GM20000 (cell line): ENCODE measurements around the gene RASA1.
"Not testable (repeated sequence)": the region's sequence is repeated elsewhere in the genome, so short reads cannot be mapped to it uniquely, and the experiment has no call there.

Source experiments
- DNase-seq: peaks from one replicate; pipeline ENCODE4 v3.0.0; 2012; ENCODE audit warnings: low spot score
- TF ChIP-seq, protein P1 (sequence below): IDR thresholded peaks from 2 replicates; pipeline ENCODE4 v1.5.1; 2012; ENCODE audit warnings: mild to moderate bottlenecking, control low read depth; ENCODE audit errors: extremely low read depth, missing control alignments

RASA1 gene

DNA sequence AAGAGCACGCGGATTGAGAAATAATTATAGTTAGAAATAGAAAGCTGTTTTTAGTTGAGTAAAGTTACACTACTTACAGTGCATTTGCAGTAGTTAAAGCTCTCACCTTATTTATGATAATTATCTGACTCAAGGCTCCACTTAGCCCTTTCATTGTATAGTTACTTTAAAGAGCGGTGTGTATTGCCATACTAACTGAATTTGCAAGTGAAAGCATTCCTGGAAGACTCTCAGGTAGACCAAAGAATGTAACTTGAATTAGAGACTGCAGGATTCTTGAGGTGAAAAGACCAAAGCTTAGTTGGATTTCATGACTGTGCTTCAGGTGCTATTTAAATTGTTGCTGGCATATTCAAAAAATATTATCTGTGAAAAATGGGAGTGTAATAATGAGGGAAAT, 4.2 kb upstream of the RASA1 start:
- TF ChIP-seq, protein P1, sequence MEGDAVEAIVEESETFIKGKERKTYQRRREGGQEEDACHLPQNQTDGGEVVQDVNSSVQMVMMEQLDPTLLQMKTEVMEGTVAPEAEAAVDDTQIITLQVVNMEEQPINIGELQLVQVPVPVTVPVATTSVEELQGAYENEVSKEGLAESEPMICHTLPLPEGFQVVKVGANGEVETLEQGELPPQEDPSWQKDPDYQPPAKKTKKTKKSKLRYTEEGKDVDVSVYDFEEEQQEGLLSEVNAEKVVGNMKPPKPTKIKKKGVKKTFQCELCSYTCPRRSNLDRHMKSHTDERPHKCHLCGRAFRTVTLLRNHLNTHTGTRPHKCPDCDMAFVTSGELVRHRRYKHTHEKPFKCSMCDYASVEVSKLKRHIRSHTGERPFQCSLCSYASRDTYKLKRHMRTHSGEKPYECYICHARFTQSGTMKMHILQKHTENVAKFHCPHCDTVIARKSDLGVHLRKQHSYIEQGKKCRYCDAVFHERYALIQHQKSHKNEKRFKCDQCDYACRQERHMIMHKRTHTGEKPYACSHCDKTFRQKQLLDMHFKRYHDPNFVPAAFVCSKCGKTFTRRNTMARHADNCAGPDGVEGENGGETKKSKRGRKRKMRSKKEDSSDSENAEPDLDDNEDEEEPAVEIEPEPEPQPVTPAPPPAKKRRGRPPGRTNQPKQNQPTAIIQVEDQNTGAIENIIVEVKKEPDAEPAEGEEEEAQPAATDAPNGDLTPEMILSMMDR = no peak
- no peak for DNase-seq

DNA sequence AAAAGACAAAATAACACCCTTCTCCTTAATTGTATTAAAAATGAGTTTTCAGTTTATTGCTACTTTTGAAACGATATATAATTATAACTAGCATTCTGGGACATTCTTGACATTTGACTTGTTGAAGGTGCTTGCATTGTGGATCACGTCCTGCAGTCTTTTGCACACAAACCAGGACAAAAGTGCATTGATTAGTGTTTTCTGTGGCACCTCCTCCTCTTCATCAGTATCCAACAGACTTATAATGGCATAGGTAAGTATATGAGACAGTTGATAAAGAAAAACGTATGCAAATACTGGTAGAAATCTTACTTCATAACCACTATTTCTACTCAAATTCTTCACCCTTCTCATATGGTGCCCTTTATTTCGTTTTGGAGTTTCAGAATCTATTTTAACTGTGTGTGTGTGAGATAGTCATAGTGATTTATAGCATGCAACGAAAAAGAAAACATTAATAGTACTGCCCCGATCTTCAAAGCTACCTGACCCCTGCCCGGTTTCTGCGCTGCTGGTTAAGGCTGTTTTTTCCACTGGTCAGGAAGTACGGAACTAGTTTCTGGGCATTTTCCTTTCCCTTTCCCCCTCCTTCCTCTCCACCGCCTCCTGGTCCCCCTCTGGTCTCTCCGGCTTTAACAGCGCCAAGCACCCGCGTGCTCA, 639 bp upstream of the RASA1 start:
- TF ChIP-seq, protein P1 = no peak
- no peak for DNase-seq

DNA sequence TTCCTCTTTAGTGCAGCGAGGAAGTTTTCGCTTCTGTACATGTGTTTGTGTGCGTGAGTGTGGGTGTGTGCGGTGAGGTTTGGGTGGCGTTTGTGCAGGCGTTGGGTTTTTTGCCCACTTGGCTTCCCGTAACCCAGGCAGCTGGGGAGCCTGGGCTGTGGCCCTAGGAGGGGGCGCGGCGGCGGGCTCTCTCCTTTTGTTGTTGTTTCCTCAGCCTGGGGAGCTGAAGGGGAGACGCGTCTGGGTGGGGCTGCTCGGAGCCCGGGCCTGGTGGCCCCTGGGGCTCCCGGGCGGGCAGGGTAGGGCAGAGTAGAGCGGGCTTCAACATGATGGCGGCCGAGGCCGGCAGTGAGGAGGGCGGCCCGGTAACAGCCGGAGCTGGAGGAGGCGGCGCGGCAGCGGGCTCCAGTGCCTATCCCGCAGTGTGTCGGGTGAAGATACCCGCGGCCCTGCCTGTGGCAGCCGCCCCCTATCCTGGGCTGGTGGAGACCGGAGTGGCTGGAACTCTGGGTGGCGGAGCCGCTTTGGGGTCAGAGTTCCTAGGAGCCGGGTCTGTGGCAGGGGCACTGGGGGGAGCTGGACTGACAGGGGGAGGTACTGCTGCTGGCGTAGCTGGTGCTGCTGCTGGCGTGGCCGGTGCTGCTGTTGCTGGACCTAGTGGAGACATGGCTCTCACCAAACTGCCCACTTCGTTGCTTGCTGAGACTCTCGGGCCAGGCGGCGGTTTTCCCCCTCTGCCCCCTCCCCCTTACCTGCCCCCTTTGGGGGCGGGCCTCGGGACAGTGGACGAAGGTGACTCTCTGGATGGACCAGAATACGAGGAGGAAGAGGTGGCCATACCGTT, 665 bp downstream of the RASA1 start:
- DNase-seq = peak; percentile 71
- TF ChIP-seq, protein P1 = no peak

DNA sequence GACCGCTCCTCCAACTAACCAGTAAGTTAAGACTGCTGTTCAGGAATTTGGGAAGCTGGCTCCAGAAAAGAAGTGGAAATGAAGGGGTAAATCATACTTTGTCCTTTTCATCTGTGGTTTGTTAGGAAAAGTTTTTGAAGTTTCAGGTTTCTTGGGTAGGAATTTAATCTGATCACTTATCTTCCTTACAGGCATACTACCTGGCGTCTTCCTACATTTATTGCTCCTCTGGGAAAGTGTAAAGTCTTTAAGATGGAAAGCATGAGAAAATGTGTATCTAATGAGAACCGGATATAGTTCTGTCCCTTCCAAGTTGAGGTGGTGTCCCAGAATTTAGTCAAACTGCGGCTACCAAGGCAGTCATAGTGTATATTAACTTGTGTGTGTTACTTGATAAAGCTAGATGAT, 1.3 kb downstream of the RASA1 start:
- no peak for DNase-seq
- TF ChIP-seq, protein P1 = no peak

DNA sequence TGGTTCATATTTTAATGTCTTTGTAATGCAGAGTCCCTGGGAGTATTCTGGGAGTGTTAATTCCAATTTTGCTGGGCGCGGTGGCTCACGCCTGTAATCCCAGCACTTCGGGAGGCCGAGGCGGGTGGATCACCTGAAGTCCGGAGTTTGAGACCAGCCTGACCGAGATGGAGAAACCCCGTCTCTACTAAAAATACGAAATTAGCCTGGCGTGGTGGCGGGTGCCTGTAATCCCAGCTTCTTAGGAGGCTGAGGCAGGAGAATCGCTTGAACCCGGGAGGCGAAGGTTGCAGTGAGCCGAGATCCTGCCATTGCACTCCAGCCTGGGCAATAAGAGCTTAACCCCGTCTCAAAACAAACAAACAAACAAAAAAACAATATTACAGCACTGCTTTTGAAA, 3.2 kb downstream of the RASA1 start:
- DNase-seq = not testable (repeated sequence)

DNA sequence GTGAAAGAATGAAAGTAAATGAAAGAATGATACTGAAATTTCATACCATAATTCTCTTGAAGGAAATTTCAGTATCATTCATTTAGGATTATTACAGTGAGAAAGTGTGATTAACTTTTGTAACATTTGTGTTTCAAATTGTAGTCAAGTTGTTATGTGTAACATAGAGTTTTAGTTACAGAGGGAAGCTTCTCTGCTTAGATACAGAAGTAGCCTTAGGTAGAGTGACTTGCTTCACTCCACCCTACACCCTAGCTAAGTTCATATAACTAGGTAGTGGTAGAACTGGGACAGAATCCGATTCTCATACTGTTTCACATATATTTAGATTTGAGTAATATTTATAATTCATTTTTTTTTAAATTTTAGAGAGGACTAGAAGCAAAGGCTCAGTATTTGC, 9.0 kb downstream of the RASA1 start:
- TF ChIP-seq, protein P1 = no peak
- DNase-seq = no peak

DNA sequence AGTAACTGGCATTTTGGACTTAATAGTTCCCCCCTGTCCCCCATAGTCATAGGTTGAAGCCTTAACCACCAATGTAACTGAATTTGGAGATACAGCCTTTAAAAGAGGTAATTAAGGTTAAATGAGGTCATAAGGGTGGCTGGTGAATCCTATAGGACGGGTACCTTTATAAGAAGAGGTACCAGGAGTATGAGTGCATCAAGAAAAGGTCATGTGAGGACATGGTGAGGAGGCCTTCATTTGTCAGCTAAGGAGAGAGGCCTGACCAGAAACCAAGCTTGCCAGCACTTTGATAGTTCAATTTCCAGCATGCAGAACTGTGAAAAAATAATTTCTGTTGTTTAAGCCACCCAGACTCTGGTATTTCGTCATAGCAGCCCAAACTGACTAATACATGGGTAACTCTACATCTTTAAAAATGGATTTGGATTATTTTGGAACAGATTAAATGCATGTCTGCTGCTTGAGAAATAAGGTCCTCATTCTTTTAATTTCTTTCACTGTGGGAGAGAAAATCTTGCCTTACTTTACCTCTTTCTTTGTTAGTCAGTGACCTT, 9.7 kb downstream of the RASA1 start:
- TF ChIP-seq, protein P1 = no peak
- no peak for DNase-seq
